HG02981 (cell line): ENCODE measurements around the gene PLA2G3.

ENCODE experiments used
- ATAC-seq: cut with Tn5 transposase; IDR thresholded peaks from one replicate; pipeline ENCODE4 v1.9.1; 2021; ENCODE audit warnings: mild to moderate bottlenecking, moderate library complexity; ENCODE audit not compliant: unreplicated experiment

Gene PLA2G3

GRCh38 chr22:31148953-31149627, 8.8 kb upstream of the PLA2G3 start:
- no peak for ATAC-seq

- ATAC-seq = no peak
Measured at GRCh38 chr22:31148488-31148887, 8.2 kb upstream of the PLA2G3 start.

- no peak for ATAC-seq
Measured at GRCh38 chr22:31144223-31144622, 3.9 kb upstream of the PLA2G3 start.

- no peak for ATAC-seq
Measured at GRCh38 chr22:31143537-31143936, 3.2 kb upstream of the PLA2G3 start.

GRCh38 chr22:31143038-31143437, 2.7 kb upstream of the PLA2G3 start:
- ATAC-seq = no peak

GRCh38 chr22:31142285-31142684, 2.0 kb upstream of the PLA2G3 start:
- no peak for ATAC-seq

GRCh38 chr22:31141551-31141950, 1.2 kb upstream of the PLA2G3 start:
- ATAC-seq = no peak

- ATAC-seq = no peak
Measured at GRCh38 chr22:31140746-31141145, 438 bp upstream of the PLA2G3 start.

GRCh38 chr22:31139066-31139465, 1.2 kb downstream of the PLA2G3 start:
- no peak for ATAC-seq

- no peak for ATAC-seq
Measured at GRCh38 chr22:31138126-31138525, 2.2 kb downstream of the PLA2G3 start.

- no peak for ATAC-seq
Measured at GRCh38 chr22:31137721-31138120, 2.6 kb downstream of the PLA2G3 start.

- no peak for ATAC-seq
Measured at GRCh38 chr22:31136711-31137110, 3.6 kb downstream of the PLA2G3 start.

GRCh38 chr22:31136155-31136554, 4.2 kb downstream of the PLA2G3 start:
- no peak for ATAC-seq

- no peak for ATAC-seq
Measured at GRCh38 chr22:31135706-31136105, 4.6 kb downstream of the PLA2G3 start.

GRCh38 chr22:31134688-31135087, 5.6 kb downstream of the PLA2G3 start:
- ATAC-seq = no peak

GRCh38 chr22:31133911-31134310, 6.4 kb downstream of the PLA2G3 start:
- no peak for ATAC-seq

- ATAC-seq = no peak
Measured at GRCh38 chr22:31130873-31131272, 9.4 kb downstream of the PLA2G3 start.

GRCh38 chr22:31128156-31128555, 12.2 kb downstream of the PLA2G3 start:
- no peak for ATAC-seq

- ATAC-seq = no peak
Measured at GRCh38 chr22:31127181-31127772, 13.0 kb downstream of the PLA2G3 start.

- no peak for ATAC-seq
Measured at GRCh38 chr22:31126869-31127175, 13.5 kb downstream of the PLA2G3 start.

- ATAC-seq = no peak
Measured at GRCh38 chr22:31126128-31126868, 14.0 kb downstream of the PLA2G3 start.

GRCh38 chr22:31125521-31126117, 14.7 kb downstream of the PLA2G3 start:
- ATAC-seq = no peak
